GM13977 (cell line): ENCODE results near the gene MPHOSPH9.
A peak's percentile ranks its signal among the peaks of the same experiment; 100 is the strongest.

Experiments used
- DNase-seq: peaks from one replicate; pipeline ENCODE4 v3.0.0; 2012; ENCODE audit warnings: low spot score
- in situ Hi-C: fragments of 300-500 bp; cut with MboI; formaldehyde crosslinking; loops from one replicate; pipeline ENCODE4 v1.12.0; 2022; ENCODE audit warnings: low sequenced_read_pairs, low pct_unique_long_range_greater_than_20kb, mixed read lengths, inconsistent platforms; ENCODE audit not compliant: unreplicated experiment
- TF ChIP-seq, protein P1 (sequence below): IDR thresholded peaks from 2 replicates; pipeline ENCODE4 v1.5.1; 2012; ENCODE audit warnings: mild to moderate bottlenecking, control low read depth; ENCODE audit not compliant: insufficient read depth; ENCODE audit errors: extremely low read depth, missing control alignments

Gene MPHOSPH9, protein sequence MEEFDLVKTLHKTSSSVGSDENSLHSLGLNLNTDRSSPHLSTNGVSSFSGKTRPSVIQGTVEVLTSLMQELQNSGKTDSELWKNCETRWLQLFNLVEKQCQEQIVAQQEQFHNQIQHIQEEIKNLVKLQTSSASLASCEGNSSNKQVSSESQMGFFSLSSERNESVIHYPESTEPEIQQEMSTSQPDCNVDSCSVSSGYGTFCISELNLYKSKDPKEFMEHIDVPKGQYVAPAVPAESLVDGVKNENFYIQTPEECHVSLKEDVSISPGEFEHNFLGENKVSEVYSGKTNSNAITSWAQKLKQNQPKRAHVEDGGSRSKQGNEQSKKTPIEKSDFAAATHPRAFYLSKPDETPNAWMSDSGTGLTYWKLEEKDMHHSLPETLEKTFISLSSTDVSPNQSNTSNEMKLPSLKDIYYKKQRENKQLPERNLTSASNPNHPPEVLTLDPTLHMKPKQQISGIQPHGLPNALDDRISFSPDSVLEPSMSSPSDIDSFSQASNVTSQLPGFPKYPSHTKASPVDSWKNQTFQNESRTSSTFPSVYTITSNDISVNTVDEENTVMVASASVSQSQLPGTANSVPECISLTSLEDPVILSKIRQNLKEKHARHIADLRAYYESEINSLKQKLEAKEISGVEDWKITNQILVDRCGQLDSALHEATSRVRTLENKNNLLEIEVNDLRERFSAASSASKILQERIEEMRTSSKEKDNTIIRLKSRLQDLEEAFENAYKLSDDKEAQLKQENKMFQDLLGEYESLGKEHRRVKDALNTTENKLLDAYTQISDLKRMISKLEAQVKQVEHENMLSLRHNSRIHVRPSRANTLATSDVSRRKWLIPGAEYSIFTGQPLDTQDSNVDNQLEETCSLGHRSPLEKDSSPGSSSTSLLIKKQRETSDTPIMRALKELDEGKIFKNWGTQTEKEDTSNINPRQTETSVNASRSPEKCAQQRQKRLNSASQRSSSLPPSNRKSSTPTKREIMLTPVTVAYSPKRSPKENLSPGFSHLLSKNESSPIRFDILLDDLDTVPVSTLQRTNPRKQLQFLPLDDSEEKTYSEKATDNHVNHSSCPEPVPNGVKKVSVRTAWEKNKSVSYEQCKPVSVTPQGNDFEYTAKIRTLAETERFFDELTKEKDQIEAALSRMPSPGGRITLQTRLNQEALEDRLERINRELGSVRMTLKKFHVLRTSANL

DNA sequence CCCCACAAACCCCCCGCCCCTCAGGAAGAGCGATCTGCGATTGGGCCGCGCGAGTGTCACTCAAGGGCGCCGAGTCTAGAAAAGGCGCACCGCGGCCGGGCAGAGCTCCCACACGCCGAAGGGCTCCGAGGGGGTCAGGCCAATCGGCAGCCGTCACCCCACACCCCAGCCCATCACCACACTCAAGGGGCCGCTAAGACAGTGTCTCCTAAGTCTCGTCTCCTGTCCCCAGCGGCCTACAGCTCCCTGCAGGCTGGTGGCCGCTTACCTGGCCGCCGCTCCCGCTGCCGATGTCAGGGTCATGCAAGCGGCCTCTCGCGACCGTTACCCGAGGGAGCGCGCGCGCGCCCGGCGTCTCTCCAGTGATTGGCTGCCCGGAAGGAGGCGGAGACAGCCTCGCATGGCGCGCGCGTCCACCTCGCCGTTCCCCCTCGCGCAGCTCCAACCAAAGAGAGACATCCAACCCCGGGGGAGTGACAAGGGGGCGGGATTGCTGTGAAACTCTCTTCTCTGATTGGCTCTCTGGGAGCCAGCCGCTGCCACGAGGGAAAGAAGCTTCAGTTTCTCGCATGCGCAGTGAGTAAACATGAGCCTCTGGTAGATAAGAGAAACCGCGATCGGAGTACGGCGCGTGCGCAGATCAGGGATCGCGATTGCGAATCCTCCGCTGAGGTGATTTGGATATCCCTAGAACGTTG is at the start of gene MPHOSPH9, which contains the start of gene MTRFR:
TSS of gene MPHOSPH9 (minus strand) at position 335 of the 698 bp plus-strand sequence. CDS start 2,777 bp downstream, outside the sequence.
TSS of gene MTRFR (plus strand) at position 630 of the 698 bp plus-strand sequence. CDS start 20,239 bp downstream, outside the sequence.
- in situ Hi-C loops = loop anchor here (25.0 kb wide), 1 partner anchor 396 kb away; the partner anchor contains the start of gene HIP1R
- TF ChIP-seq, protein P1, sequence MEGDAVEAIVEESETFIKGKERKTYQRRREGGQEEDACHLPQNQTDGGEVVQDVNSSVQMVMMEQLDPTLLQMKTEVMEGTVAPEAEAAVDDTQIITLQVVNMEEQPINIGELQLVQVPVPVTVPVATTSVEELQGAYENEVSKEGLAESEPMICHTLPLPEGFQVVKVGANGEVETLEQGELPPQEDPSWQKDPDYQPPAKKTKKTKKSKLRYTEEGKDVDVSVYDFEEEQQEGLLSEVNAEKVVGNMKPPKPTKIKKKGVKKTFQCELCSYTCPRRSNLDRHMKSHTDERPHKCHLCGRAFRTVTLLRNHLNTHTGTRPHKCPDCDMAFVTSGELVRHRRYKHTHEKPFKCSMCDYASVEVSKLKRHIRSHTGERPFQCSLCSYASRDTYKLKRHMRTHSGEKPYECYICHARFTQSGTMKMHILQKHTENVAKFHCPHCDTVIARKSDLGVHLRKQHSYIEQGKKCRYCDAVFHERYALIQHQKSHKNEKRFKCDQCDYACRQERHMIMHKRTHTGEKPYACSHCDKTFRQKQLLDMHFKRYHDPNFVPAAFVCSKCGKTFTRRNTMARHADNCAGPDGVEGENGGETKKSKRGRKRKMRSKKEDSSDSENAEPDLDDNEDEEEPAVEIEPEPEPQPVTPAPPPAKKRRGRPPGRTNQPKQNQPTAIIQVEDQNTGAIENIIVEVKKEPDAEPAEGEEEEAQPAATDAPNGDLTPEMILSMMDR = no peak
- DNase-seq = peak; percentile 94

DNA sequence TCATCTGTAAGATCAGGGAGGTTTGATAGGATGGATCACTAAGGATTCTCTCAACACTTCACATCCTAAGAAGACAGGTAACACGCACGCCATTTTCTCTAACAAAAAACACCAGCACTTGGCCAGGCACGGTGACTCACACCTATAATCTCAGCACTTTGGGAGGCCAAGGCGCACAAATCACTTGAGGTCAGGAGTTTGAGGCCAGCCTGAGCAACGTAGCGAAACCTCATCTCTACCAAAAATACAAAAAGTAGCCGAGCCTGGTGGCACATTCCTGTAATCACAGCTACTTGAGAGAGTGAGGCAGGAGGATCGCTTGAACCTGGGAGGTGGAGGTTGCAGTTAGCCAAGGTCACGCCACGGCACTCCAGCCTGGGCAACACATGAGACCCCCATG is 49.2 kb upstream of the MPHOSPH9 start:
- DNase-seq = no peak
- in situ Hi-C loops = no loop called here
- TF ChIP-seq, protein P1 = no peak

DNA sequence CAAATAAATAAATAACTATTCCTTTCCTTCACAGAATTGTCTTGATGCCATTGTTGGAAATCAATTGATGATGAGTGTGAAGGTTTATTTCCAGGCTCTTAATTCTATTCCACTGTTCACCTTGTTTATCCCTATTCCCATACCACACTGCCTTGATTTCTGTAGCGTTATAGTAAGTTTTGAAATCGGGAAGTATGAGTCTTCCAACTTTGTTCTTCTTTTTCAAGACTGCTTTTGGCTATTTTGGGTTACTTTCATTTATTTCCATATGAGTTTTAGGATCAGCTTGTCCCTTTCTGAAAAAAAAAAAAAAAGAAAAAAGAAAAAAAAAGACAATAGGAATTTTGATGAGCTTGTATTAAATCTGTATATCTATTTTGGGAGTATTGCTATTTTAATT is 48.0 kb upstream of the MPHOSPH9 start:
- in situ Hi-C loops = no loop called here
- no peak for DNase-seq
- TF ChIP-seq, protein P1 = no peak

DNA sequence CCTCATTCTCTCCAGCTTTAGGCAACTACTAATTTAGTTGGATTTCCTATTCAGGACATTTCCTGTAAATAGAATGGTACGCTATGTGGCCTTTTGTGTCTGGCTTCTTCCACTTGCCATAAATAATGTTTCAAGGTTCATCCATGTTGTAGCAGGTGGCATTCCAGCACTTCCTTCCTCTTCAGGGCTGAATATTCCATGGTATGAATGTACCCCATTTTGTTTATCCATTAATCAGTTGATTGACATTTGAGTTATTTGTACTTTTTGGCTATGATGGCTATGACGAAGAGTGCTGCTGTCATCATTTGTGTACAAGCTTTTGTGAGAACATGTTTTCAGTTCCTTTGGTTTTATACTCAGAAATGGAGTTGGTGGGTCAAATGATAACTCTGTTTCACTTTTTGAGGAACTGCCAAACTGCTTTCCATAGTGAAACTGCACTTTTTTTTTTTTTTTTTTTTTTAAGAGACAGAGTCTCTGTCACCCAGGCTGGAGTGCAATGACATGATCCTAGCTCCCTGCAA is 45.2 kb upstream of the MPHOSPH9 start:
- peak; percentile 85 for DNase-seq
- TF ChIP-seq, protein P1 = no peak
- in situ Hi-C loops = no loop called here

DNA sequence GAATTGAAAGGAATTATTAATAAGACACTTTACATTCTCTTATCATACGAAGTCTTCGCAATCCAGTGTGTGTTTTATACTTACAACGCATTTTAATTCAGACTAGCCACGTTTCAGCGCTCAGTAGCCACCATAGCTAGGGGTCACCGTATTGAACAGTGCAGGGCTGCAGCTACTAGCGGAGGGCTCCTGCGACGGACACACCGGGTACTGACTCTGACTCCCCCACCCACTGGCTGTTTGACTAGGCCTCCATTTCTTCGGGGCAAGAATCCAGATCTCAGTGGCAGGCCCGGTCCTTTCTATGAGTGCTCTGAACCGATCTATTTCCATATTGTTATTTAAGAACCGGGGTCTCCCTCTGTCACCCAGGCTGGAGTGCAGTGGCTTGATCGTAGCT is 40.2 kb upstream of the MPHOSPH9 start:
- DNase-seq = no peak
- in situ Hi-C loops = no loop called here

More for the DNA sequence above, 40.2 kb upstream of the MPHOSPH9 start:
- TF ChIP-seq, protein P1 = no peak
